HepG2 (cell line): ENCODE results near the gene NDN. TPM values are rescaled to one million over a fixed set of nuclear protein-coding genes. Genes with fewer than 3 reads are reported as not detected.
A peak's percentile ranks its signal among the peaks of the same experiment; 100 is the strongest.

Source experiments
- GFI1 ChIP-seq: sonication (generic); formaldehyde crosslinking; IDR thresholded peaks from 2 replicates; pipeline ENCODE4 v1.5.0; 2020; ENCODE audit warnings: missing genetic modification reagents, mild to moderate bottlenecking, borderline replicate concordance
- HBP1 ChIP-seq: IDR thresholded peaks from 2 replicates; pipeline ENCODE4 v1.6.1; 2016; ENCODE audit warnings: low read depth, control low read depth
- HNF4G ChIP-seq, 2 experiments: sonication (generic) in 1 of 2; formaldehyde crosslinking in 1 of 2; IDR thresholded peaks; 2 replicates each; pipeline versions ENCODE4 v1.4.0 to v1.6.1; 2011 to 2020; ENCODE audit warnings: borderline replicate concordance in 2 of 2, low read depth in 2 of 2, mild to moderate bottlenecking in 2 of 2, low read length in 1 of 2, missing genetic modification reagents in 1 of 2, moderate library complexity in 1 of 2
- MED8 ChIP-seq: sonication (generic); formaldehyde crosslinking; IDR thresholded peaks from 2 replicates; pipeline ENCODE4 v1.8.1; 2023; ENCODE audit warnings: mild to moderate bottlenecking, missing genetic modification reagents; ENCODE audit not compliant: insufficient replicate concordance
- NCOR1 ChIP-seq: fragments of 200-600 bp; sonication (generic); IDR thresholded peaks from 2 replicates; pipeline ENCODE4 v1.7.0; 2017; ENCODE audit warnings: antibody characterized with exemption, low read length, borderline replicate concordance
- NPAS2 ChIP-seq: sonication (generic); formaldehyde crosslinking; IDR thresholded peaks from 2 replicates; pipeline ENCODE4 v1.8.0; 2022; ENCODE audit warnings: mild to moderate bottlenecking, missing genetic modification reagents, borderline replicate concordance
- NR1H2 ChIP-seq: sonication (generic); formaldehyde crosslinking; IDR thresholded peaks from 2 replicates; pipeline ENCODE4 v1.8.1; 2022; ENCODE audit warnings: low read depth, missing genetic modification reagents, borderline replicate concordance
- PAWR ChIP-seq: sonication (generic); formaldehyde crosslinking; IDR thresholded peaks from 2 replicates; pipeline ENCODE4 v1.4.0; 2020; ENCODE audit warnings: missing genetic modification reagents, mild to moderate bottlenecking, borderline replicate concordance
- SP140L ChIP-seq: sonication (generic); formaldehyde crosslinking; IDR thresholded peaks from 2 replicates; pipeline ENCODE4 v1.4.0; 2020; ENCODE audit warnings: missing genetic modification reagents, borderline replicate concordance
- ZNF160 ChIP-seq: sonication (generic); formaldehyde crosslinking; IDR thresholded peaks from 2 replicates; pipeline ENCODE4 v1.8.0; 2022; ENCODE audit warnings: mild to moderate bottlenecking, inconsistent platforms, missing genetic modification reagents
- ZNF205 ChIP-seq: IDR thresholded peaks from 2 replicates; pipeline ENCODE4 v1.6.1; 2018; ENCODE audit warnings: missing biosample characterization, missing genetic modification reagents
- ZNF296 ChIP-seq: sonication (generic); formaldehyde crosslinking; conservative IDR thresholded peaks from 2 replicates; pipeline ENCODE4 v1.5.0; 2020; ENCODE audit warnings: mild to moderate bottlenecking, missing genetic modification reagents
- ZNF335 ChIP-seq: sonication (generic); formaldehyde crosslinking; IDR thresholded peaks from 2 replicates; pipeline ENCODE4 v1.4.0; 2020; ENCODE audit warnings: missing genetic modification reagents
- ZNF446 ChIP-seq: sonication (generic); formaldehyde crosslinking; IDR thresholded peaks from 2 replicates; pipeline ENCODE4 v1.5.0; 2020; ENCODE audit warnings: mild to moderate bottlenecking, missing genetic modification reagents
- ZNF687 ChIP-seq: sonication (generic); formaldehyde crosslinking; IDR thresholded peaks from 2 replicates; pipeline ENCODE4 v1.5.1; 2020; ENCODE audit warnings: mild to moderate bottlenecking, missing genetic modification reagents, moderate library complexity
- ZNF879 ChIP-seq: sonication (generic); formaldehyde crosslinking; IDR thresholded peaks from 2 replicates; pipeline ENCODE4 v1.8.1; 2023; ENCODE audit warnings: missing genetic modification reagents
- ZSCAN12 ChIP-seq: sonication (generic); formaldehyde crosslinking; IDR thresholded peaks from 2 replicates; pipeline ENCODE4 v1.9.0; 2021; ENCODE audit warnings: mild to moderate bottlenecking, missing genetic modification reagents
- polyA plus RNA-seq, 8 experiments: library from polyadenylated mRNA; depleted of rRNA in 3 of 8; stranded (reverse) in 7 of 8; unstranded in 1 of 8; fragments of >200 nt; fragmentation: Illumina TruSeq in 4 of 8; extraction: Trizol in 4 of 8; gene quantifications; 2 replicates each; pipeline versions ENCODE4 v1.2.1 to v1.2.3, GENCODE V29; 2011 to 2016; ENCODE audit warnings: low read depth in 4 of 8, missing spikeins in 1 of 8, mixed read lengths in 1 of 8; ENCODE audit not compliant: insufficient read depth in 1 of 8
- total RNA-seq, 5 experiments: library from RNA; depleted of rRNA; stranded (reverse); fragments of >200 nt; fragmentation: Illumina TruSeq; extraction: Trizol; gene quantifications; 2 replicates each; pipeline ENCODE4 v1.2.3, GENCODE V29; 2016; ENCODE audit warnings: low read depth in 1 of 5
- TF ChIP-seq, protein P1 (sequence below): sonication (generic); formaldehyde crosslinking; IDR thresholded peaks from 2 replicates; pipeline ENCODE4 v1.8.1; 2022; ENCODE audit warnings: low read depth, mild to moderate bottlenecking, missing genetic modification reagents
- TF ChIP-seq, protein P2 (sequence below): sonication (generic); formaldehyde crosslinking; IDR thresholded peaks from 2 replicates; pipeline ENCODE4 v1.8.1; 2023; ENCODE audit warnings: mild to moderate bottlenecking, missing genetic modification reagents

NDN gene
- total and polyA plus RNA-seq, 2 of the 13 experiments (the other 11 are each of a cell fraction or from before 2014, with no cell fraction given) = 0.03 TPM; not detected in 1

- no peak for TF ChIP-seq NR1H2 (CRISPR knock-in tag)
- TF ChIP-seq PAWR = no peak
- no peak for TF ChIP-seq ZSCAN12 (CRISPR knock-in tag)
- no peak for TF ChIP-seq ZNF205 (CRISPR knock-in tag)
- no peak for TF ChIP-seq NPAS2 (CRISPR knock-in tag)
- TF ChIP-seq MED8 = no peak
- TF ChIP-seq SP140L (CRISPR knock-in tag) = no peak
- TF ChIP-seq ZNF446 (CRISPR knock-in tag) = no peak
- TF ChIP-seq NCOR1 = peak; percentile 65; the same call in 1 of the 2 replicates
- no peak for TF ChIP-seq ZNF335 (CRISPR knock-in tag)
- TF ChIP-seq ZNF160 (CRISPR knock-in tag) = no peak
- TF ChIP-seq GFI1 = peak; percentile 36; the same call in 1 of the 2 replicates
- no peak for TF ChIP-seq ZNF296 (CRISPR knock-in tag)
- TF ChIP-seq, protein P1, sequence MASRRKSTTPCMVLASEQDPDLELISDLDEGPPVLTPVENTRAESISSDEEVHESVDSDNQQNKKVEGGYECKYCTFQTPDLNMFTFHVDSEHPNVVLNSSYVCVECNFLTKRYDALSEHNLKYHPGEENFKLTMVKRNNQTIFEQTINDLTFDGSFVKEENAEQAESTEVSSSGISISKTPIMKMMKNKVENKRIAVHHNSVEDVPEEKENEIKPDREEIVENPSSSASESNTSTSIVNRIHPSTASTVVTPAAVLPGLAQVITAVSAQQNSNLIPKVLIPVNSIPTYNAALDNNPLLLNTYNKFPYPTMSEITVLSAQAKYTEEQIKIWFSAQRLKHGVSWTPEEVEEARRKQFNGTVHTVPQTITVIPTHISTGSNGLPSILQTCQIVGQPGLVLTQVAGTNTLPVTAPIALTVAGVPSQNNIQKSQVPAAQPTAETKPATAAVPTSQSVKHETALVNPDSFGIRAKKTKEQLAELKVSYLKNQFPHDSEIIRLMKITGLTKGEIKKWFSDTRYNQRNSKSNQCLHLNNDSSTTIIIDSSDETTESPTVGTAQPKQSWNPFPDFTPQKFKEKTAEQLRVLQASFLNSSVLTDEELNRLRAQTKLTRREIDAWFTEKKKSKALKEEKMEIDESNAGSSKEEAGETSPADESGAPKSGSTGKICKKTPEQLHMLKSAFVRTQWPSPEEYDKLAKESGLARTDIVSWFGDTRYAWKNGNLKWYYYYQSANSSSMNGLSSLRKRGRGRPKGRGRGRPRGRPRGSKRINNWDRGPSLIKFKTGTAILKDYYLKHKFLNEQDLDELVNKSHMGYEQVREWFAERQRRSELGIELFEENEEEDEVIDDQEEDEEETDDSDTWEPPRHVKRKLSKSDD (CRISPR knock-in tag) = no peak
- TF ChIP-seq HNF4G (IDR thresholded peaks at IDR 0.05; ENCODE audit: borderline replicate concordance, low read depth, low read length) = no peak
- TF ChIP-seq HNF4G (CRISPR knock-in tag; IDR thresholded peaks at IDR 0.05; ENCODE audit: borderline replicate concordance, low read depth) = no peak
- 0 out of 2 replicates have a peak, but pooled peaks have one; percentile 19 for TF ChIP-seq ZNF687 (CRISPR knock-in tag)
- no peak for TF ChIP-seq HBP1
- TF ChIP-seq ZNF879 (CRISPR knock-in tag) = no peak
- TF ChIP-seq, protein P2, sequence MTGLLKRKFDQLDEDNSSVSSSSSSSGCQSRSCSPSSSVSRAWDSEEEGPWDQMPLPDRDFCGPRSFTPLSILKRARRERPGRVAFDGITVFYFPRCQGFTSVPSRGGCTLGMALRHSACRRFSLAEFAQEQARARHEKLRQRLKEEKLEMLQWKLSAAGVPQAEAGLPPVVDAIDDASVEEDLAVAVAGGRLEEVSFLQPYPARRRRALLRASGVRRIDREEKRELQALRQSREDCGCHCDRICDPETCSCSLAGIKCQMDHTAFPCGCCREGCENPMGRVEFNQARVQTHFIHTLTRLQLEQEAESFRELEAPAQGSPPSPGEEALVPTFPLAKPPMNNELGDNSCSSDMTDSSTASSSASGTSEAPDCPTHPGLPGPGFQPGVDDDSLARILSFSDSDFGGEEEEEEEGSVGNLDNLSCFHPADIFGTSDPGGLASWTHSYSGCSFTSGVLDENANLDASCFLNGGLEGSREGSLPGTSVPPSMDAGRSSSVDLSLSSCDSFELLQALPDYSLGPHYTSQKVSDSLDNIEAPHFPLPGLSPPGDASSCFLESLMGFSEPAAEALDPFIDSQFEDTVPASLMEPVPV (CRISPR knock-in tag) = no peak
Observed at GRCh38 chr15:23690450-23690852, 3.3 kb upstream of the NDN start (continued).
